Omental fat pad (tissue), 4 donors: ENCODE measurements around the gene AP3B1. TPM values are rescaled to one million over a fixed set of nuclear protein-coding genes. Genes with fewer than 3 reads are reported as not detected.

Source experiments
- ATAC-seq: fragments of 150-250 bp; one replicate; pipeline ENCODE4 v1.9.1; 2016; ENCODE audit warnings: mild to moderate bottlenecking, moderate library complexity; ENCODE audit not compliant: low FRiP score
- DNase-seq: peaks from one replicate; pipeline ENCODE4 v3.0.0-alpha.2; 2019; ENCODE audit warnings: low spot score
- CTCF ChIP-seq, 3 donors: fragments of 450-650 bp; IDR thresholded peaks; one replicate each; pipeline ENCODE4 v1.5.1; 2016 to 2017; ENCODE audit warnings: antibody characterized with exemption in 3 of 3, mild to moderate bottlenecking in 3 of 3, moderate library complexity in 2 of 3
- total RNA-seq, 4 donors: library from RNA; depleted of rRNA; stranded (reverse); fragments of >200 nt; gene quantifications; one replicate each; pipeline ENCODE4 v1.1.0, GENCODE V29; 2016

AP3B1 gene
- total RNA-seq, 4 donors from 2014 or later = 31.1 to 47.3 (median 41.7) TPM

GRCh38 chr5:78116167-78116566 lies 178.3 kb downstream of the AP3B1 start:
- DNase-seq (no peak), ATAC-seq (no peak)
- TF ChIP-seq CTCF (IDR thresholded peaks at IDR 0.05) = no peak

- no peak for DNase-seq
- TF ChIP-seq CTCF (IDR thresholded peaks at IDR 0.05) = no peak
- no peak for ATAC-seq
Measured at GRCh38 chr5:78113689-78114264, 180.7 kb downstream of the AP3B1 start.

- no peak for TF ChIP-seq CTCF (IDR thresholded peaks at IDR 0.05)
- ATAC-seq (no peak), DNase-seq (no peak)
Measured at GRCh38 chr5:78112931-78113330, 181.6 kb downstream of the AP3B1 start.

GRCh38 chr5:78109891-78110324 lies 184.6 kb downstream of the AP3B1 start:
- TF ChIP-seq CTCF (IDR thresholded peaks at IDR 0.05) = no peak
- ATAC-seq (no peak), DNase-seq (no peak)

- no peak for DNase-seq
- TF ChIP-seq CTCF (IDR thresholded peaks at IDR 0.05) = no peak
- no peak for ATAC-seq
Measured at GRCh38 chr5:78108564-78108963, 185.9 kb downstream of the AP3B1 start.

- no peak for ATAC-seq
- no peak for DNase-seq
- no peak for TF ChIP-seq CTCF (IDR thresholded peaks at IDR 0.05)
Measured at GRCh38 chr5:78103232-78103918, 191.1 kb downstream of the AP3B1 start.

GRCh38 chr5:78102500-78102899 lies 192.0 kb downstream of the AP3B1 start:
- ATAC-seq (no peak), DNase-seq (no peak)
- no peak for TF ChIP-seq CTCF (IDR thresholded peaks at IDR 0.05)
